Calu3 (cell line): ENCODE data around the gene YTHDC1. TPM values are rescaled to one million over a fixed set of nuclear protein-coding genes. Genes with fewer than 3 reads are reported as not detected.

ENCODE experiments used
- BruUV-seq: library from RNA; stranded (reverse); fragments of 400-500 nt; replicated peaks from 2 replicates; lab custom pipeline; 2021; lab: Mats Ljungman, UMichigan
- CTCF ChIA-PET: fragments of 300-600 bp; sonication (Branson Sonifier 250); formaldehyde crosslinking; loops from one replicate; lab custom pipeline; 2022; ENCODE audit warnings: antibody characterized with exemption; lab: Charles Lee
- DNase-seq: peaks from one replicate; pipeline ENCODE4 v3.0.0; 2022
- H3K27ac Mint-ChIP-seq: one replicate; pipeline ENCODE4 v1.8.0; 2022; ENCODE audit warnings: mixed read lengths; ENCODE audit not compliant: unreplicated experiment
- H3K27me3 Mint-ChIP-seq: one replicate; pipeline ENCODE4 v1.8.0; 2022; ENCODE audit warnings: mixed read lengths; ENCODE audit not compliant: unreplicated experiment
- H3K36me3 Mint-ChIP-seq: one replicate; pipeline ENCODE4 v1.8.0; 2022; ENCODE audit warnings: mild to moderate bottlenecking, moderate library complexity, mixed read lengths; ENCODE audit not compliant: insufficient read depth, unreplicated experiment
- H3K4me1 Mint-ChIP-seq: one replicate; pipeline ENCODE4 v1.8.0; 2022; ENCODE audit warnings: mild to moderate bottlenecking, low read depth, mixed read lengths; ENCODE audit not compliant: unreplicated experiment
- H3K4me3 Mint-ChIP-seq: one replicate; pipeline ENCODE4 v1.8.0; 2022; ENCODE audit warnings: mild to moderate bottlenecking, low read depth, moderate library complexity, mixed read lengths; ENCODE audit not compliant: unreplicated experiment
- H3K9me3 Mint-ChIP-seq: one replicate; pipeline ENCODE4 v1.8.0; 2022; ENCODE audit warnings: low read depth, mixed read lengths; ENCODE audit not compliant: unreplicated experiment
- intact Hi-C: fragments of 100-400 bp; cut with micrococcal nuclease; formaldehyde crosslinking; loops from one replicate; pipeline ENCODE4 v1.10.0; 2022; ENCODE audit not compliant: unreplicated experiment
- total RNA-seq: library from RNA; stranded (reverse); gene quantifications from 2 replicates; pipeline ENCODE4 v1.2.3, GENCODE V29; 2022
- TF ChIP-seq, protein P1 (sequence below): fragments of 200-600 bp; IDR thresholded peaks from one replicate; pipeline ENCODE4 v1.8.0; 2022; ENCODE audit warnings: antibody characterized with exemption; ENCODE audit not compliant: unreplicated experiment

YTHDC1 gene
- total RNA-seq, 1 experiment from 2014 or later: 68.6 TPM

DNA sequence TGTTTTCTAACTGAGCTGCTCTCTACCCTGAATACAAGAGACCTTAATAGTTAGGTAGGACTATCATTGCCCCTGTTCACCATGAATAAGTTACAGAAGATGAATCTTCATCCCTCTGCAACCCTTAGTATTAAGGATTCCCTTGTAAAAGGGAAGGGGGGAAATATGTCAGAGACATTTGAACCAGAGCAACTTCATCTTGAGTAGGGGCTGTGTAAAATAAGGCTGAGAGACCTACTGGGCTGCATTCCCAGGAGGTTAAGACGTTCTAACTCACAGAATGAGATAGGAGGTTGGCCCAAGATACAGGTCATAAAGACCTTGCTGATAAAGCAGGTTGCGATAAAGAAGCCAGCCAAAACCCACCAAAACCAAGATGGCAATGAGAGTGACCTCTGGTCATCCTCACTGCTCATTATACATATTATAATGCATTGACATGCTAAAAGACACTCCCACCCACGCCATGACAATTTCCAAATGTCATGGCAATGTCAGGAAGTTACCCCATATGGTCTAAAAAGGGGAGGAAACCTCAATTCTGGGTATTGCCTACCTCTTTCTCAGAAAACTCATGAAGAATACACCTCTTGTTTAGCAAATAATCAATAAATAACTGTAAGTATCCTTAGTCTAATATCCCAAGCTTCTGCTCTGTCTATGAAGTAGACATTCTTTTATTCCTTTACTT is 84.9 kb downstream of the YTHDC1 start:
- TF ChIP-seq, protein P1, sequence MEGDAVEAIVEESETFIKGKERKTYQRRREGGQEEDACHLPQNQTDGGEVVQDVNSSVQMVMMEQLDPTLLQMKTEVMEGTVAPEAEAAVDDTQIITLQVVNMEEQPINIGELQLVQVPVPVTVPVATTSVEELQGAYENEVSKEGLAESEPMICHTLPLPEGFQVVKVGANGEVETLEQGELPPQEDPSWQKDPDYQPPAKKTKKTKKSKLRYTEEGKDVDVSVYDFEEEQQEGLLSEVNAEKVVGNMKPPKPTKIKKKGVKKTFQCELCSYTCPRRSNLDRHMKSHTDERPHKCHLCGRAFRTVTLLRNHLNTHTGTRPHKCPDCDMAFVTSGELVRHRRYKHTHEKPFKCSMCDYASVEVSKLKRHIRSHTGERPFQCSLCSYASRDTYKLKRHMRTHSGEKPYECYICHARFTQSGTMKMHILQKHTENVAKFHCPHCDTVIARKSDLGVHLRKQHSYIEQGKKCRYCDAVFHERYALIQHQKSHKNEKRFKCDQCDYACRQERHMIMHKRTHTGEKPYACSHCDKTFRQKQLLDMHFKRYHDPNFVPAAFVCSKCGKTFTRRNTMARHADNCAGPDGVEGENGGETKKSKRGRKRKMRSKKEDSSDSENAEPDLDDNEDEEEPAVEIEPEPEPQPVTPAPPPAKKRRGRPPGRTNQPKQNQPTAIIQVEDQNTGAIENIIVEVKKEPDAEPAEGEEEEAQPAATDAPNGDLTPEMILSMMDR: no peak
- CTCF ChIA-PET: no interaction called here
- no TSS peak for BruUV-seq
- intact Hi-C loops: no loop called here
- H3K9me3 Mint-ChIP-seq: no peaks in the 10 kb centered on the region
- H3K4me1 Mint-ChIP-seq: peaks cover 7% of the 10 kb centered on the region
- no peak for DNase-seq
- H3K27ac Mint-ChIP-seq: no peak overlapping the region
- H3K4me3 Mint-ChIP-seq: no peak overlapping the region
- no peaks in the 10 kb centered on the region for H3K36me3 Mint-ChIP-seq
- H3K27me3 Mint-ChIP-seq: no peaks in the 10 kb centered on the region

Other genes with a start within 250 kb of the YTHDC1 start
- not detected in 2 replicates for gene TMPRSS11F, start 220.2 kb downstream of the YTHDC1 start, total RNA-seq
- gene TMPRSS11B, start 104.4 kb downstream of the YTHDC1 start, total RNA-seq: not detected in 2 replicates
- gene TMPRSS11E, start 97.4 kb upstream of the YTHDC1 start, total RNA-seq: not detected in 2 replicates
- gene UGT2B17, start 226.2 kb upstream of the YTHDC1 start, total RNA-seq: not detected in 2 replicates